Stimulated activated CD8-positive, alpha-beta memory T cell treated with anti-CD3 and anti-CD28 coated beads, Interleukin-4, amount 100 ng/mL, for 4 hours (primary cell): Measurements from ENCODE around the gene PPM1D.
"Not testable (repeated sequence)": the region's sequence is repeated elsewhere in the genome, so short reads cannot be mapped to it uniquely, and the experiment has no call there.

Source experiments
- DNase-seq, 2 donors: peaks; one replicate each; pipeline ENCODE4 v3.0.0-alpha.2; 2020; ENCODE audit warnings: low read depth in 2 of 2, low spot score in 1 of 2

Gene PPM1D

DNA sequence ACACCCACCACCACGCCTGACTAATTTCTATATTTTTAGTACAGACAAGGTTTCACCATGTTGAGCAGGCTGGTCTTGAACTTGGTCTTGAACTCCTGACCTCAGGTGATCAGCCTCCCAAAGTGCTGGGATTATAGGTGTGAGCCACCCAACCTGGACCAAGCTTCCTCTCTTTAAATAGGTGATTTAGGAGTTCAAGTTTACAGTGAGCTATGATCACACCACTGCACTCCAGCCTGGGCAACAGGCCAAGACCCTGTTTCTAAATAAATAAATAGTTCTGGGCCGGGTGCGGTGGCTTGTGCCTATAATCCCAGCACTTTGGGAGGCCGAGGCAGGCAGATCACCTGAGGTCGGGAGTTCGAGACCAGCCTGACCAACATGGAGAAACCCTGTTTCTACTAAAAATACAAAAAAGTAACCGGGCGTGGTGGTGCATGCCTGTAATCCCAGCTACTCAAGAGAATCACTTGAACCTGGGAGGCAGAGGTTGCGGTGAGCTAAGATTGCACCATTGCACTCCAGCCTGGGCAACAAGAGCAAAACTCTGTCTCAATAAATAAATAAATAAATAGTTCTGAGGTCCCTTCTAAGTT is 6.5 kb upstream of the PPM1D start:
- not testable (repeated sequence) for DNase-seq

GRCh38 chr17:60594170-60594569 is 5.8 kb upstream of the PPM1D start:
- DNase-seq, result not testable (repeated sequence)

GRCh38 chr17:60594734-60595133 is 5.3 kb upstream of the PPM1D start:
- DNase-seq, result no peak

- DNase-seq, result no peak
Observed at GRCh38 chr17:60597297-60597696, 2.7 kb upstream of the PPM1D start.

DNA sequence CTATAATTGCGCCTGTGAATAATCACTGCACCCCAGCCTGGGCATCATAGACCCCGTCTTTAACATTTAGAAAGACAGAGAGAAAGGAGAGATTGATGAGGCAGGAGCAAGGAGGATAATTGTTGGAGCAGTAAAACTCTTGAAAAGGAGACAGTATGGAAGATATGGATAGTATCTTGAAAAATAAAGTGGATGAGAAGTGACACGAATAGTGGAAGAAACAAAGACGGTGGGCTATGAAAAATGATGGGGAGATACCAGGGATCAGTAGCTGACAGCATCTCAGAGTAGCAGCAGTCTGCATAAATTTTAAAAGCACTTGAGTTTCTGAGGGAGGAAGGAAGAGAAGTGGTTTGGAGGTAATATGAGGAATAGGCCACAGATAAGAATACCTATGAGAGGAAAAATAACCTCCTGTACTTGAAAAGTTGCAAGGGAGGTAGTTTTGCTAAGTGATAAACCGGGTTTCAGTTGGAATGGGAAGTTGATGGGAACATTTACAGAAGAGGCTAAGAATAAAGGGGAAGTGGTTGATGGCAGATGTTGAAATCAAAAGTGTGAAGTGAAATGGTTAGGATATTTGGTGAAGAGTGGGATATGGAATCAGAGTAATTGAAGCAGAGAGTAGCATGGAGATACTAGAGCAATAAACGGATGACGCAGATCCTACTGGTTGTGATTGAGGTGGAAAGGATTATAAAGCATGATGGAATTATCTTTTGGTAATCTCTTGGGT is 1.8 kb upstream of the PPM1D start:
- DNase-seq, result no peak

GRCh38 chr17:60599220-60599619 is 773 bp upstream of the PPM1D start:
- no peak for DNase-seq

DNA sequence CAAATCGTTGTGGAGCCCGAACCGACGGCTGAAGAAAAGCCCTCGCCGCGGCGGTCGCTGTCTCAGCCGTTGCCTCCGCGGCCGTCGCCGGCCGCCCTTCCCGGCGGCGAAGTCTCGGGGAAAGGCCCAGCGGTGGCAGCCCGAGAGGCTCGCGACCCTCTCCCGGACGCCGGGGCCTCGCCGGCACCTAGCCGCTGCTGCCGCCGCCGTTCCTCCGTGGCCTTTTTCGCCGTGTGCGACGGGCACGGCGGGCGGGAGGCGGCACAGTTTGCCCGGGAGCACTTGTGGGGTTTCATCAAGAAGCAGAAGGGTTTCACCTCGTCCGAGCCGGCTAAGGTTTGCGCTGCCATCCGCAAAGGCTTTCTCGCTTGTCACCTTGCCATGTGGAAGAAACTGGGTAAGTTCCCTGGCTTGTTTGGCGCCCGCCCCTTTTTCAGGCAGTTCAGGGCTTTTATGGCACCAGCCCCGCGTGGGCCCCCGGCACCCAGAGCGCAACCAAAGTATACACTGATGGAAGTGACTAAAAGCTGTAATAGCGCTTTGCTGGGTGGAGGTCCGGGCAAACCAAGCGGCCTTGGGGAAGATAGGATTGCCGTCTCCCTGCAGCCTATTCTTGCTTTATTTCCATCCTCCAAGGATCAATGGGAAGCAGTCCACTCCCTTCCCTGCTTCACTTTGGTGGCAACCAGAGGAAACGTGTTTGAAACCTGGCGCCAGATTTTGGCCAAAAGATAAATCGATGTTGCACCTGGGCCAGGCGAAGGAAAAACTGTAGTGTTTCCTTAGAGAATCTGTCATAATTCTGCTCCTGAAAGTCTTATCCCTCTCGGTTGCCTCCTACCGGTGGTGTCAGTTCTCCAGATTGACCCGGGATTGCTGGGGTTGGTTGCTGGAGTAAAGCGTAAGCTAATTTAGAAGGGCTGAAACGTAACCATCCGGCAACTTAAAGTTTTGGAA is 775 bp downstream of the PPM1D start:
- DNase-seq, result peak in 1 of 2 donors; percentile 9

DNA sequence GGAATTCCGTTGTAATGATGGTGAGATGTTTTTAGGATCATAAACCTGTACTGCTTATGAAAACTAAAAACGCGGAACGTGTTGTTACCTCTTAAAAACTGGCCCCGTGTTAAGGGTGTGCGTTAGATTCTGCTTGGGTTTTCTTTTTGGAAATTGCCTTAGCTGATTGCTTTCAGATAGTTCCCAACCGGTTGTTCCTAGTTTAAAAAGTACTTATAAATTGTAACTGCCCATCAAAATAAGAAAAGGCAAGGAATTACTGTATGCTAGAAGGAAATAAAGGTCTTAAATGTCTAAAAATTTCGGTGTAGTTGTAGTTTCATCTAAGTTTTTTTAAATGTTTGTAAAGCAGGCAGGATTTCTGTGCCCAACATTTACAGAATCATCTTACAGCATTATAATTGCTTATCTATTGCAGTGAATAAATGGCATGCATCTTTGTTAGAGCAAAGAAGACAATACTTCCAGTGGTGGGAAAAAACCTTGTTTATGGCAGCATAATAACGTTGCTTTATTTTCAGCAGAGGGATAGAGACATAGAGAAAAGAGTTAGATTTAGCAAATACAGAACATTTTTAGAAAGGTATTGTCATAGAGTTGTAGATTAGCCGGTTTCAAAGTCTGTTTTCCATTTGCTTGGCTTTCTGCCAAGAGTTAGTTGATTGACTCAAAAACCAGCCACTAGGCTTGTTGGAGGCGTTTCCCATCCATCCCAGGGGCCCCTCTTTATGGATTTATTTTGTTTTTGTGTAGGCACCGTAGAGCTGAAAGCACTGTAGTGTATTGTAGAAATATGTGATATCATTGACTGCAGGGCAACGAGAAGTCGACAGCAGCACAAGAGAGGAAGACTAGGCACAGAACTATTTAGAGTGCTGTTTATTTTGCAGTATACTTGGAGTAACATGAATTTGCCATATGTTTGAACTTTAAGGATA is 1.7 kb downstream of the PPM1D start:
- peak in 1 of 2 donors; percentile 6 for DNase-seq

GRCh38 chr17:60602385-60602742 is 2.4 kb downstream of the PPM1D start:
- no peak for DNase-seq

DNA sequence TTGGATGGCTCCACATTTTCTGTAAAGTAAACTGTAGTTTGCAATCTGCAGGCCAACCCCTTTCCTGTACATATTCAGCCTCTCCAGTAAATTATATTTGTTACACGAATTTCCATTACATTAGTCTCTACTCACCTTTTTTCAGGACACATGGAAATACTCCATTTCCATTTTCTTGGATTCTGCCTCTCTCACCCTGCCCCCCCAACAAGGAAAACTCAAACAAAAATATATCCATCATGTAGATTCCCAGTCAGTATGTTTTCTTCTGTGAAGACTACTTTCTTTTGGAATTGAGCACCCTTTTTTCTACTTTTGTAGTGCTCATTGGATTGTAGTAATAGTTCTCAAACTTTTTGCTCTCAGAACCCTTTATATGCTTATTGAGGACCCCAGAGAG is 2.9 kb downstream of the PPM1D start:
- DNase-seq, result no peak

DNA sequence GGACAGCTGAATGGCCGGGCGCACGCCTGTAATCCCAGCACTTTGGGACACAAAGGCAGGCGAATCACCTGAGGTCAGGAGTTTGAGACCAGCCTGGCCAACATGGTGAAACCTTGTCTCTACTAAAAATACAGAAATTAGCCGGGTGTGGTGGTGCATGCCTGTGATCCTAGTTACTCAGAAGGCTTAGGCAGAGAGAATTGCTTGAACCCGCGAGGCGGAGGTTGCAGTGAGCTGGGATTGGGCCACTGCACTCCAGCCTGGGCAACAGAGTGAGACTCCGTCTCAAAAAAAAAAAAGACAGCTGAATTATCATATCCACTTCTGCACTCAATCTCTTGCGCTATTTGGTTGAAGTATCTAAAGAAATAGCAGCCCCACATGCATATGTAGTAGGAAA is 3.5 kb downstream of the PPM1D start:
- not testable (repeated sequence) for DNase-seq

DNA sequence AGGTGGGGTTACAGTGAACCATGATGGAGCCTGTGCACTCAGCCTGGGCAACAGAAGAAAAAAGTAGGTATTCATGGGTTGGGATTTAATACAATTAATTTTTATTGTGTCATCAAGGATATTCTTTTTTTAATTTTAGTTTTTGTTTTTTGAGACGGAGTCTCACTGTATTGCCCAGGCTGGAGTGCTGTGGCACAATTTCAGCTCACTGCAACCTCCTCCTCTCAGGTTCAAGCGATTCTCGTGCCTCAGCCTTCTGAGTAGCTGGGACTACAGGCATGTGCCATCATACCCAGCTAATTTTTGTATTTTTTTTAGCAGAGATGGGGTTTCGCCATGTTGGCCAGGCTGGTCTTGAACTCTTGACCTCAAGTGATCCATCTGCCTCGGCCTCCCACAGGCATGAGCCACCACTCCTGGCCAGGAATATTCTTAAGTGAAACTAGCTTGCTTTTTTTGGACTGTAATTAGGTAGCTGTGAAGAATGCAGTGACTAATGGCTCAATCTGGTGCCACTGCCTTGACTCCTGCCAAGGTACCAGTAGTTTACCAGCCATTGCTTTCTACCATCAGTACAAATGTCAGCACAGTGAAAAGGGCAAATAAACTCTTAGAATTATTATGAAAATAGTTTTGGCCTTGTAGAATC is 4.8 kb downstream of the PPM1D start:
- DNase-seq, result no peak

GRCh38 chr17:60606036-60606435 is 6.0 kb downstream of the PPM1D start:
- DNase-seq, result no peak

DNA sequence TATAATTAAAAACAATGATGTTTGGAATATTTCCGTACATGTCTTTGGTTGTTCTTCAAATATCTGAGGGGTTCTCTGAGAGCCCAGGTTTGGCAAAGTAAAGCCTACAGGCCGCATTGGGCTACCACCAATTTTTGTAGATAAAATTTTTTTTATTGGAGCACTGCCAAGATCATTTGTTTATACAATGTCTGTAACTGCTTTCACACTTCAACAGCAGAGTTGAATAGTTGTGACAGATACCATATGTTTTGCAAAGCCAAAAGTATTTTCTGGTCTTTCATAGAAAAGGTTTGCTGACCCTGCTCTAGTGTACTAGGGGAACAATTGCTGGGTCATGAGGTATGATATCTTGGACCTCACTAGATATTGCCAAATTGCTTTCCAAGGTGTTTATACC is 10.5 kb downstream of the PPM1D start:
- DNase-seq, result no peak

DNA sequence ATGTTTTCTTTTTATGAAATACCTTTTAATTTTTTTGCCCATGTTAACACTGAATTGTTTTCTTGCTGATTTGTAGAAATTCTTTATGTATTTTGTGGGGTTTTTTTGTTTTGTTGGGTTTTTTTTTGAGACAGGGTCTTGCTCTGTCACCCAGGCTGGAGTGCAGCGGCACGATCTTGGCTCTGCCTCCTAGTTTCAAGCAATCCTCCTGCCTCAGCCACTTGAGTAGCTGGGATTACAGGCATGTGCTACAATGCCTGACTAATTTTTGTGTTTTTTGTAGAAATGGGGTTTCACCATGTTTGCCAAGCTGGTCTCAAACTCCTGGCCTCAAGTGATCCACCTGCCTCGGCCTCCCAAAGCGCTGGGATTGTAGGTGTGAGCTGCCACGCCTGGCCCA is 11.3 kb downstream of the PPM1D start:
- DNase-seq, result not testable (repeated sequence)

DNA sequence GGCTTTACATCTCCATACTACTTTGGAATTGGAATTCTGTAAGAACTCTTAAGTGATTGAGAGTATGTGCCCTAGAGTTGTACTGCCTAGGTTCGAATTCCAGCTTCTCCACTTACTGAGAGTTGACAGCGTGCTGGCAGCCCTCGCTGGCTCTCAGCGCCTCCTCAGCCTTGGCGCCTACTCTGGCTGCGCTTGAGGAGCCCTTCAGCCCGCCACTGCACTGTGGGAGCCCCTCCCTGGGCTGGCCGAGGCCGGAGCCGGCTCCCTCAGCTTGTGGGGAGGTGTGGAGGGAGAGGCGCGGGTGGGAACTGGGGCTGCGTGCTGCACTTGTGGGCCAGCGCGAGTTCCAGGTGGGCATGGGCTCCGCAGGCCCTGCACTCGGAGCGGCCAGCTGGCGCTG is 13.3 kb downstream of the PPM1D start:
- DNase-seq, result no peak

DNA sequence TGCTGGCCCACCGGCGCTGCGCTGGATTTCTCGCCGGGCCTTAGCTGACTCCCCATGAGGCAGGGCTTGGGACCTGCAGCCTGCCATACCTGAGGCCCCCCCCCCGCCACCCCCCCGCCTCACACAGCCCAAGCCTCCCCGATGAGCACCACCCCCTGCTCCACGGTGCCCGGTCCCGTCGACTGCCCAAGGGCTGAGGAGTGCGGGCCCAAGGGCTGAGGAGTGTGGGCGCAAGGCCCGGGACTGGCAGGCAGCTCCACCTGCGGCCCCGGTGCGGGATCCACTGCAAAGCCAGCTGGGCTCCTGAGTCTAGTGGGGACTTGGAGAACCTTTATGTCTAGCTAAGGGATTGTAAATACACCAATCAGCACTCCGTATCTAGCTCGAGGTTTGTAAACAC is 13.8 kb downstream of the PPM1D start:
- DNase-seq, result not testable (repeated sequence)

GRCh38 chr17:60614247-60614646 is 14.3 kb downstream of the PPM1D start:
- DNase-seq, result not testable (repeated sequence)

DNA sequence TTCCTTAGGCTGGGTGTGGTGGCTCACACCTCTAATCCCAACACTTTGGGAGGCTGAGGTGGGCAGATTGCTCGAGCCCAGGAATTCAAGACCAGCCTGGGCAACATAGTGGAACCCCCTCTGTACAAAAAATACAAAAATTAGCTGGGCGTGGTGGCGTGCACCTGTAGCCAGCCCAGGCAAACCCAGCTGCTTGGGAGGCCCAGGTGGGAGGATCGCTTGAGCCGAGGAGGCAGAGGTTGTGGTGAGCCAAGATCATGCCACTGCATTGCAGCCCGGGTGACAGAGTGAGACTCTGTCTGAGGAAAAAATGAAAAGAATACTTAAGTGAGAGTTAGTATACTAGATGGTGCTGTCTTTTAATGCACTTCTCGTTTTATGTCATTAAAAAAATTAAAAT is 15.1 kb downstream of the PPM1D start:
- no peak for DNase-seq

GRCh38 chr17:60615840-60616239 is 15.8 kb downstream of the PPM1D start:
- no peak for DNase-seq
